KG1 (cell line): ENCODE measurements around the gene SIPA1L3.

ENCODE experiments used
- DNase-seq: peaks from one replicate; lab custom pipeline; 2025; lab: John Stamatoyannopoulos, UW

Gene SIPA1L3

DNA sequence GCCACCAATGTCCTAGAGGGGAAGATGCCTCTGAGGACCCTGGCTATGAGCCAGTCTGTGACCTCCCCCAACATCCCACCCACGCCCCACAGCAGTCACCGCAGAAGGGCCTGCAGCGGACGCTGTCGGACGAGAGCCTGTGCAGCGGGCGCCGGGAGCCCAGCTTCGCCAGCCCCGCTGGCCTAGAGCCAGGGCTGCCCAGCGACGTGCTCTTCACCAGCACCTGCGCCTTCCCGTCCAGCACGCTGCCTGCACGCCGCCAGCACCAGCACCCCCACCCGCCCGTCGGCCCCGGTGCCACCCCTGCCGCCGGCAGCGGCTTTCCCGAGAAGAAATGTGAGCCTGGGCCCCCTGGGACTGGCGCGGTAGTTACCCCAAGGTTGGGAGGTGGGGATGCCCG, 286.4 kb downstream of the SIPA1L3 start:
- no peak for DNase-seq

DNA sequence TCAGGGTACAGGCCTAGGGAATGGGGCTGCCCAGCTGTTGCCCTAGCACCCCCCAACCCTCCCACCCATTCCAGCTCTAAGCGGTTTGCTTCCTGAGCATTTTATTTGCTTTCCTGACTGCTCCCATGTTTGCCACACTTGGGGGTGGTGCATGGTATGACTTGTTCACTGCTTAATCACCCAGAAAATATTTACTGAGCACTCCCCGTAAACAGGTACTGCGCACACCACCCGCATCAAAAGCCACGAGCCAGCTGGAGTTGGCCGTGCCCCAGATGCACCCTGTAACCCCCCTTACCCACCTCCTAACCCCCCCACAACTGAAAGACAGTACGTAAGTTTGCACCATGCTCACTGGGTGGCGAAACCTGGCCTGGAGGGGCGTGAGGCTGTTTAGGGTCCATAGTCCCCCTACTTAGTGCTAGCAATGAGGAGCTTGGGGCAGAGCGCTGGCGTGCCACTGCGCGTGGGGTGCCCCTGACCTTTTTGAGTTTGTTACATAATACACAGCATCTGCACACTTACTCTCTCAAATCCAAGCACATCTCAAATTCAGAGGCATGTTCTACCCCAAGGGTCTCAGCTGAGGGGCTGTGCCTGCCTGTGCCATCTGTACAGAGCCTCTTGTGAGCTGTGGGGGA, 287.2 kb downstream of the SIPA1L3 start:
- no peak for DNase-seq

DNA sequence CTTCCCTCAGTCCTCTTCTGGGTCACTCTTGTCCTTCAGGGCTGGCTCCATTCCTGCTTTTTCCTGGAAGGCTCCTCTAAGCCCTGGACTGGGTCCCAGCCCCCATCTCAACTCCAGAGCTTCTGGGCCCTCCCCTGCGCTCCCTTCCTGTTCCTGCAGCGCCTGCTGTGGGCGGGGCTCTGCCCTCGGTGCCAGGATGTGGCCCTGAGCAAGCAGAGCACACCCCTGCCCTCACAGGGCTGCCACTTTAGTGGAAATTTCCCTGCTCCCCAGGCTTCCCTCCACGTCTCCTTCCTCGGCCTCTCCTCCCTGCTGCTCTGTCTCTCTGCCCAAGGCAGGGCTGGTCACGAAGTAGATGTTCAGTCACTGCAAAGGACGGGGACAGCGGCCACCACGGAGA, 288.2 kb downstream of the SIPA1L3 start:
- no peak for DNase-seq

DNA sequence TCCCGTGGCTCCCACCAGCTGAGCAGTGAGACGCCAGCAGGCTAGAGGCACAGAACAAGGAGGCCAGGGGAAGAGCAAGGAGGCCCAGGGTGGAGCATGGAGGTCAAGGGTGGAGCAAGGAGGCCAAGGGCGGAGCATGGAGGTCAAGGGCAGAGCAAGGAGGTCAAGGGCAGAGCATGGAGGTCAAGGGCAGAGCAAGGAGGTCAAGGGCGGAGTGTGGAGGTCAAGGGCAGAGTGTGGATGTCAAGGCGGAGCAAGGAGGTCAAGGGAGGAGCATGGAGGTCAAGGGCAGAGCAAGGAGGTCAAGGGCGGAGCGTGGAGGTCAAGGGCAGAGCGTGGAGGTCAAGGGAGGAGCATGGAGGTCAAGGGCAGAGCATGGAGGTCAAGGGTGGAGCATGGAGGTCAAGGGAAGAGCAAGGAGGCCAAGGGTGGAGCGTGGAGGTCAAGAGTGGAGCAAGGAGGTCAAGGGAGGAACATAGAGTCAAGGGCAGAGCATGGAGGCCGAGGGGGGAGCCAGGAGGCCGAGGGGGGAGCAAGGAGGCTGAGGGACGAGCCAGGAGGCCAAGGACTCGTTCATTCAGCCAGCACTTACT, 289.3 kb downstream of the SIPA1L3 start:
- DNase-seq: no peak

DNA sequence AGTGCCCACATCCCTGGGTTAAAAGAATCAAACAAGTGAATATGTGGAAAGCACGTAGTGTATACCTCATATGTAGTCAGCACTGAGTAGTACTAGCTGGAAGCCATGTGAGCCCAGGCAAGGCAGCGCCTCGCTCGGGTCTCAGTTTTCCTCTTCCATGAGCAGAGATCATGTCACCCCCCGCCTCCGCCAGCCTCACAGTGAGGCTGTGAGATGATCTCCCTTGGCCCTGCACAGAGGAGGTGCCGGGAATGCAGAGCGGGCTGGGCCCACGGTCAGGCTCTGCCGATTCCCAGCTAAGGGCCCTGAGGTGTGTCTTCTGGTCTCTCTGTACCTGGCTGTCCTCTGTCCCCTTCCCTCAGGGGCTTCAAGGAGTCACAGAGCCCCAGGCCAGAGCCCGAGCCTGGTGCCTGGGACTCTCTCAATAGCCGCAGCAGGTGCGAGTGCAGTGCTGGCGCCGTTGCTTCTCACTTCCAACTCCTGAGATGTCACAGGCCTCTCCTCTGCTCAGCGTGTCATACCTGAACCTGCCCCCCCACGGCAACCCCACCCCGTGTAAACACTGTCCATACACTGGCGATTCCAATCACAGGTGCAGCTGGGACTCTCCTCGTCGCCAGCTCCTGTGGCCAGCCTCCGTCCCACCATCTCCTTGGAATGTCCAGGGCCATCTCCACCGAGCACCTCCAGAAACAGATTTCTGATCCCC, 290.1 kb downstream of the SIPA1L3 start:
- DNase-seq: no peak

DNA sequence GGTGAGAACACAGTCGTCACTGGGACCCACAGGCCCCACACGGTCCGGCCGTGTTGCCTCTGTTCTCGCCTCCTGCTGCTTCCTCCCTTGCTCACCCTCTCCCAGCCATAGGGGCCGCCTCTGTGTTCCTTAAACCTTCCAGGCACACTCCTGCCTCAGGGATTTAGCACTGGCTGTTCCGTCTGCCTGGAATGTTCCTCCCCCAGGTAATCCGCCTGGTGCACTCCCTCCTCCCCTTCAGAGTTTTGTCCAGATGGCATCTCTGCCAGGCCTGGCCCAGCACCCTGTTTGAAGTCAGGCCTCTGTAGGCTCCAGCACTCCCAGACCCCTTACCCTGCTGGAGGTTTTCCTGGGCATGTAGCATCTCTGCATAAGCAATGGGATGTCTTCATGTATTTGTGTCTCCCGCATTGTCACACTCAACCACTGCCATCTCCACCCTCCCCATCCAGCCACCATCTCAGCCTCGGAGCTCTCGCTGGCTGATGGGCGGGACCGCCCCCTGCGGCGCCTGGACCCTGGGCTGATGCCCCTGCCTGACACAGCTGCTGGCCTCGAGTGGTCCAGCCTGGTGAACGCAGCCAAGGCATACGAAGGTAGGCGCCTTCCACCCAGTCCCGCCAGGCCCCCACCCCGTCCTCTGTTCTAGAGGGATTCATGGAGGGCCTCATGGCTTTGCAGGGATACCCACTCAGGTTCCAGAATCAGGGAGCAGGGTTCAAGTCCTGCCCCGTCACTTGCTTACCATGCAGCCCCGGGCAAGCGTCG, 291.1 kb downstream of the SIPA1L3 start:
- no peak for DNase-seq

DNA sequence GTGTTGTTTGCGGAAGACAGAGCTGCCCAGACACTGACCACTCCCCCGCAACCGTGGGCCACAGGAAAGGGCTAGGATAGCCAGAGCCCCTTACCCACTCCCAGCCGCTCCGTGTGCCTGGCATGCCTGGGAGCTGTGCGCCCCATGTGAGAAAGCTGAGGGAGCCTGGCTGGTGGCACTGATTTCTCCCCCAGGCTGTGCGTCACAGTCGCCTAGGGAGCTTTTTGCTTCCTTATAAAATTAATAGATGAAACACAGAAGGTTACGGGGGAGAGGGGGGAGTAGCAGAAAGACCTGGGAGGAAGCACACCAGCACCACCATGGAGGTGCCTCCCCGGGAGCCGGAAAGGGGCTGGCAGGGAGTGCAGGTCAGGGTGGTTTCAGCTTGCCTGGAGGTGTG, 292.3 kb downstream of the SIPA1L3 start:
- no peak for DNase-seq

DNA sequence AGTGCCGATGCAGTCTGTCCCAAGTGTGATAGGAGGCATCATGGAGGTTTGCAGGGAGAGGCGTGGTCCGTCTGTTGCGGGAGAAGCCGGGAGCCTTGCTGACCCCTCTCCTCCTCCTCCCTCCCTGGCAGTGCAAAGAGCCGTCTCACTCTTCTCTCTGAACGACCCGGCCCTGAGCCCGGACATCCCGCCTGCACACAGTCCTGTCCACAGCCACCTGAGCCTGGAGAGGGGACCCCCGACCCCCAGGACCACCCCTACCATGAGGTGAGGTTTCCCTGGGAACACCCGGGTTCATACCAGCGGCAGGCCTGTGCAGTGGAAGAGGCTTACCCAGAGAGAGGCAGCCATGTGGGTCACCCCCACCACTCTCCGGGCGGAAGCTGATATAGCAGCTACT, 294.7 kb downstream of the SIPA1L3 start:
- no peak for DNase-seq

DNA sequence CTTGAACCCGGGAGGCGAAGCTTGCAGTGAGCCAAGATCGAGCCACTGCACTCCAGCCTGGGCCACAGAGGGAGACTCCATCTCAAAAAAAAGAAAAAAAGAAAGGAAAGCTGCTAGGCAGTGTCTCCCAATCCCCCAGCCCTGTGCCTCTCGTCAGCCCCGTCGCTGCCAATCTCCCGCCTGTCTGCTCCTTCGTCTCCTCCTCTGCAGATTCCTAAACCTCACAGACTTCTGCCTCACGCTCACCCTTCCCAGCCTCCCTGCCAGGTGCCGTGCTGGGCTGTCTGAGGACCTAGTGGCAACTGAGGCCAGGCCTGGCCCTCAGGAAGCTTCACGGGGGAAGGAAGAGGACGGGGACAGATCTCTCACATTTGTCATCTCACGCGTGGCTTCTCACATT, 295.5 kb downstream of the SIPA1L3 start:
- DNase-seq: no peak

DNA sequence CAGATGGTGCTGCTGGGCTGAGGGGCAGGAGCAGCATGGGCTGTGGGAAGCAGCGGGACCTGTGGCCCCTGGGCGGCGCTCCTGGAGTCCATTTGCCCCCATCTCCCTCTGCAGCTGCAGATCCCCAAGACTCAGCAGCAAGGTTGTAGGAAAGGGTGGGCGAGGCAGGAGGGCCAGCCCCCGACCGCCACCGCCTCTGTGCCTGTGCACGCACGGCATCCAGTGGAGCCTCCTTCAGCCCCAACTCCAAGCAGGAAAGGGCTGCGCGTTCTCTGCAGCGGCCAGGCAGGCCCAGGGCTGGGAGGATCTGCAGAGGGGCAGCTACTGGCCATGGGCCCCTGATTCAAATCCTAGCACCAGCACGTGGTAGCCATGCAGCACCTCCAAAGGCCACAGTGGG, 296.2 kb downstream of the SIPA1L3 start:
- no peak for DNase-seq

DNA sequence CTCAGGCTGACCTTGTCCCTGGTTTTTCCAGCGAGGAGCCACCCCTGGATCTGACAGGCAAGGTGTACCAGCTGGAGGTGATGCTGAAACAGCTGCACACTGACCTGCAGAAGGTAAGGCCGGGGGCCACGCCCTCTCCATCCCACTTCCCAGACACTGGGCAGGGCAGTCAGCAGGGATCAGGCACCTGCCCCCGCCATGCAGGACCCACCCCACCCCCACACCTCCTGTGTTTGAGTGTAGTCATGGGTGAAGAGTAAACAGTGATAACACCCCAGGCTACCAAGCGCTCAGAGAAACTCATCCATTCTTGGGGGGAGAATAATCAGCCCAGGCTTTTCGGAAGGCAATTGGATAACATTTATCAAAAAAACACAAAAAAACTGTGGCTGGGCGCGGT, 297.1 kb downstream of the SIPA1L3 start:
- DNase-seq: no peak

DNA sequence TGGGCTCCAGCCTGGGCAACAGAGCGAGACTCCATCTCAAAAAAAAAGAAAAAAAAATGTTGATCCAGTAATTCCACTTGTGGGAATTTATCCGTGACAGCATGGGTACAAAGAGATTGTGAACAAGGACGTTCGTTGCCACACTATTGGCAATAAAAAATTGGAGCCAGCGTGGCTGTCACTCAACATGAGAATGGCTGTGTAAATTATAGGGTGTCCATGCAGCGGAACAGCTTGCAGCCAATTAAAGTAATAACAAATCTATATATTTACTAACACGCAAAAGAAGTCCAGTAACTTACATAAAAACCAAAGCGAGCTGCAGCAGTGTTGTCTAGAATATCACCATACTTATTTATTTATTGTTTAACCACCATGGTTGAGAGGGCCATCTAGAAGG, 297.7 kb downstream of the SIPA1L3 start:
- DNase-seq: no peak

DNA sequence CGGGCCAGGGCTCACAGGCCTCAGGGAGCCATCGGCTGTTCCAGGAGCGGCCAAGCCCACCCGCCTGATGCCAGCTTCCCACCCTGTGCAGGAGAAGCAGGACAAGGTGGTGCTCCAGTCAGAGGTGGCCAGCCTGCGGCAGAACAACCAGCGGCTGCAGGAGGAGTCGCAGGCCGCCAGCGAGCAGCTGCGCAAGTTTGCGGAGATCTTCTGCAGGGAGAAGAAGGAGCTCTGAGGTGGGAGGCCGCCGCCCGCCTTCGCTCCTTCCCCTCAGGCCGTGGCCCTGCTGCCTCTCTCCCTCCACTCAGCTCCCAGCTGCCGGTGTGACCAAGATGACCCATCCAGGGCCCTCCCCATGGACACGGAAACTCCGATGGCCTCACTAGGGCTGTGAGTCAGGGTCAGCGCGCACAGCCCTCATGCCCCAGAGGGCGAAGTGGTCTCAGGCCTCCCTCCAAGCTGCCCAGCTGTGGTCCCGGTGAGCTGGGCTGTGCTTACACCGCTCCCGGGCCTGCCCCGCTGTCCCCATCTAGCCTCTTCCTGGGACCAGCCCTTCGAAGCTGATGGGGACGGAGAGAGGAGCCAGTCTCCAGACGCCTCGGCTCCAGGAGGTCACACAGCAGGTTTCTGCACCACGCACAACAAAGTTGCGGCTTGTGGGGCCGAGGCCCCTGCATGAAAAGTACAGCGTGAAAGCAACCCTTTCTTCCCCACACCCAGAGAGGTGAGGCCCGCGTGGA, 299.2 kb downstream of the SIPA1L3 start:
- DNase-seq: no peak

DNA sequence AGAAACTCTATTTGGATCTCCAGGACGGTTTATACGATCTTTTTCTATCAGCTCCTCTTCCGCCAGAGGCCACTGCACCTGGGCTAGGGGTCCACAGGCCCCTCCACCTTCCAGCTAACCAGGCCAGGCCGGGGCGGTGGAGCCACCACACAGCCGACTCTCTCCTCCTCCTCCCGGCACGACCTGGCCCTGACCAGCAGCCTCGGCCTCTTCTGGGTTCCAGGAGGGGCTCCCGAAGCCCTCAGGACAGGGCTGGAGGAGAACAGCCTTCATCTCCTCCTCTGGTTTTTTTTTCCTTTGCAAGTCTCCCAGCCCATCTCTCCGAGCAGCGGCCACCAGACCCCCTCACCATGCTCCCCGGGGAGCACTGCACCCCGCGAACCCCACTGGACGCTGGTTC, 299.9 kb downstream of the SIPA1L3 start:
- no peak for DNase-seq

DNA sequence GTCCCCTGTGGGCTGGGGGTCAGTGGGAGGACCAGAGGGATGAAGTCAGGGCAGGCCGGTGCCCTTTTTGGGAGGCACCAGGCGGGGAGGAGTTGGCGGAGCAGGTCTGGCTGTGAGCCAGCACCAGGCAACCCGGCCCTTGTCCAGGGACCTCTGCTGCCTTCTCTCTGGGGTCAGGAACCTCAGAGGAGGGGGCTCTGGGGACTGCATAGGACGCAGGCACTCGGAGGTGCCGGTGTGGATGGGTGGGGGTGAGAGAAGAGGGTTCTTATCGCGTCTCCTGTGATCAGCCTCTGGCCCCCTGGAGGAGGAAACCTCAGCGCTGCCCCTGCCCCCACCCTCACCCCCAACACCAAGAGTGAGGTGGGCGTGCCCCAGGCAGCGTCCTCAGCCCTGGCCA, 300.5 kb downstream of the SIPA1L3 start:
- DNase-seq: no peak

DNA sequence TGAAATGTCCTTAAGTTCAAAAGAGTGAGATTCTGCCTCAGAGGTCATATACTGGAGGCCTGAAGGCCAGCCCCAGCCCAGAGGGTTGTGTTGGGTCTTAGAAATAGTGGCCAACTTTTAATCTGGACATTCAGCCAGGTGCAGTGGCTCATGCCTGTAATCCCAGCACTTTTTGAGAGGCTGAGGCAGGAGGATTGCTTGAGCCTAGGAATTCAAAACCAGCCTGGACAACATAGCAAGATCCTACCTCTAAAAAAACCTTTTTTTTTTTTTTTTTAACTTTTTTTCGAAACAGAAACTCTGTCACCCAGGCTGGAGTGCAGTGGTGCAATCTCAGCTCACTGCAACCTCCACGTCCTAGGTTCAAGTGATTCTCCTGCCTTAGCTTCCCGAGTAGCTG, 301.6 kb downstream of the SIPA1L3 start:
- no peak for DNase-seq

DNA sequence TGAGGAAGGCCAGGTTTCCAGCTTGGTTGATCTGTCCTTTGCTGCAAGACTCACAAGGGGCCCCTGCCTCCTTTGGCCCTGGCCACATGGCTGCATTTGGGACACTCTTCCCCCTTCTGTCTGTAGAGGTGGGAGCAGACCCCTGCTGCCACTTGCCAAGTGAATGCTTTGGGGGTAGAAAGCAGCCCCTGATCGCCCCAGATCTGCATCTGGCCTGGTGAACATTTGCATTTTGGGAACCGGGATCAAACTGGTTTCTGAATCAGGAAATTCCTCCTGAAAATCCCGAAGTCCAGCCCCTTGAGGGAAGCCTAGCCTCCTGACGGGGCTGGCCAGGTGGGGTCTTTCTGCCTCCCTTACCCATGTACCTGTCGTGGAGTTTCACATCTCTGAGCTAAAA, 302.1 kb downstream of the SIPA1L3 start:
- DNase-seq: no peak

DNA sequence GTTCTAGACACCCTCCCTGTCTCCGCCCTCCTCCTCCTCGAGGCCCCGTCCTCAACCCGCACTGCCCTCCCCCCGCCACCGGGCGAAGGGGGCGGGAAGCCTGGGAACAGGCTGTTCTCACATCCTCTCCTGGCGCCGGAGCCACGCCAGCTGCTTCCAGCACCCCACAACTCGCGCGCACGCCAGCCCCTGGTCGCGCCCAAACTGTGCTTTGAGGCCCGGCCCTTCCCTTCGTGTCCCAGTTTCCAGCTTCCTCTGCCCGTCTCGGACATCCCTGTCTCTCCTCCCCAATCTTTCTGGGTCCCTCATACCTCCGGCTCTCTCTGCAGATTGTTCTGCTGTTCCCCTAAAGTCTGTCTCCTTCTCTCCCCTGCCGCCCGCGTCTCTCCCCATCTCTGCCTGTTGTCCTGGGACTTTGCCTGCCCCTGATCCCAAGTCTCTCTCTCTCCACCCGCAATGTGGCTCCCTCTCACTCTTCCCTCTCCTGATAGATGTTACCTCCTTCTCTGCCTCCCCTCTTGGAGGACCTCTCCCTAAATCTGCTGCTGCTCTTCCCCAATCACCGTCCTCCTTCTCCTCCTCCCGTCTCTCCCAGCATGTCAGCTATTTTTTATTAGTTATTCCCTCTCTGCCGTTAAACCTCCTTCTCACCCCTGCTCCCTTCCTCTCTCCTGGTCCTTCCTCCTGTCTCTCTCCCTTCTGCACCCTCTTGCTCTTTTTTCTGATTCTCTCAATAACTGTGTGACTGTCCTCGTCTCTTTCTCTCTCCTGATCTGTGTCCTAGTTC, 302.9 kb downstream of the SIPA1L3 start:
- no peak for DNase-seq

DNA sequence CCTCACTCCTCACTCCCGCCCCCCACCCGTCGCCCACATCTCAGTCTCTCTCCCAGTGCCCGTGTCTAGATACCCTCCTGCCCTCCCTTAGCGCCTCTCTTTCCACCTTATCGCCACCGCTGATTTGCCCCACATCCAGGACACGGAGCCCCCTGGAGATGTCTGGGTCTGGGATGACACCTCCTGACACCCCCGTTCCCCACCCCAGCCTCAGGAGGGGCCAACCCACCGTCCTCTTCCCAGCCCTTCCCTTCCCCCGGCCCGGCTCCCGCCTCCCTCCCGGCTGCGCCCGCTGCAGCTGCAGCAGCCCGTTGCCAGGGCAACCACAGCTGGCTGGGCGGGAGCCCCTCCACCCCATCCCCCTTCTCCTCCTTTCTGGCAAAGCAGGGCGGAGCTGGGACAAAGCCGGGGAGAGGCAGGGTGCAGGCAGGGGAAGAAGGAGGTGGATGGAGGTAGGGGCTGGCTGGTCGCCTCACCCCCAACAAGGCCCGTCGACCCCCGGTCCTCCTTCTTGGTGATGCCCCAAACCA, 303.5 kb downstream of the SIPA1L3 start:
- DNase-seq: no peak

DNA sequence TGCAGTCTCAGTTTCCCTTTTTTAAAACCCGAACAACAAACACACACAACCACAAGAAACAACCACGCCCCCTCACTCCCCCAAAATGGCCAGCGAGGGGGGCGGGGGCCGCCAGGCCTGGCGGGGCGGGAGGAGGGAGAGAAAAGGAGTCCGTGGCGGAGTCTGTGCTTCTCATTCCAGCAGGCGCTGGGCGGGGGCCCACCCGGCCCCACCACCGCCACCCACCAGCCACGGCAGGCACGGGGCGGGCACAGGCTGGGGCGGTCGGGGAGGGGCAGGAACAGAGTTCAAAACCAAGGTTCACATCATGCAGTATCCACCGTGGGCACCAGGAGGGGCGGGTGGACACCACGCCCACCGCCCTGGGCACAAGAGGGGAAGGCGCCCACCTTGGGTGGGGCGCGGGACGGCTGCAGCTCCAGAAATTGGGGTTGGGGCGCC, 304.2 kb downstream of the SIPA1L3 start:
- DNase-seq: no peak

DNA sequence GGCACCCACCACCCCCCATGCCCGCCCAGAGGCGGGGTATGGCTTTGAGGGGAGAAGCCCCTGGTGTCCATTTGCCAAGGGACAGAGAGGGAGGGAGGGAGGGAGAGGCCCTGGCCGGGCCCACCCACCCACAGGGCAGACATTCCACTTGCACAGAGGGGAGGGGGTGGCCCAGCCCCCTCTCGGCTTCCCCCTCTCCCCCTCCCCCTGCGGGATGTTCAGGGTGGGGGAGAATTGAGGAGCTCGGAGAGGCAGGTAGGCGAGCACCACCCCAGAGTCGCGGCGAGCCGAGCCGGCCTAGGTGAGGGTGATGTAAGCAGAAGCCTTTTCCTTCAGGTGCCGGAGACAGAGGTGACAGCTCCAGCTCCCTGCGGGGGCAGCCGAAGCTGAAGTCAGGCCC, 304.8 kb downstream of the SIPA1L3 start:
- DNase-seq: no peak
